LNCaP clone FGC (cell line): ENCODE results near the gene SIRT5.

ENCODE experiments used
- DNase-seq: peaks from one replicate; pipeline ENCODE4 v3.0.0-alpha.2; 2011; ENCODE audit warnings: low read depth
- H3K4me3 ChIP-seq: 2 replicates; pipeline ENCODE4 v1.5.1; 2011; ENCODE audit warnings: mild to moderate bottlenecking, low read depth, low read length, control low read depth
- TF ChIP-seq, protein P1 (sequence below): IDR thresholded peaks from 2 replicates; pipeline ENCODE4 v1.5.1; 2012; ENCODE audit warnings: mild to moderate bottlenecking; ENCODE audit not compliant: control insufficient read depth, insufficient read depth; ENCODE audit errors: extremely low read depth

The SIRT5 gene

DNA sequence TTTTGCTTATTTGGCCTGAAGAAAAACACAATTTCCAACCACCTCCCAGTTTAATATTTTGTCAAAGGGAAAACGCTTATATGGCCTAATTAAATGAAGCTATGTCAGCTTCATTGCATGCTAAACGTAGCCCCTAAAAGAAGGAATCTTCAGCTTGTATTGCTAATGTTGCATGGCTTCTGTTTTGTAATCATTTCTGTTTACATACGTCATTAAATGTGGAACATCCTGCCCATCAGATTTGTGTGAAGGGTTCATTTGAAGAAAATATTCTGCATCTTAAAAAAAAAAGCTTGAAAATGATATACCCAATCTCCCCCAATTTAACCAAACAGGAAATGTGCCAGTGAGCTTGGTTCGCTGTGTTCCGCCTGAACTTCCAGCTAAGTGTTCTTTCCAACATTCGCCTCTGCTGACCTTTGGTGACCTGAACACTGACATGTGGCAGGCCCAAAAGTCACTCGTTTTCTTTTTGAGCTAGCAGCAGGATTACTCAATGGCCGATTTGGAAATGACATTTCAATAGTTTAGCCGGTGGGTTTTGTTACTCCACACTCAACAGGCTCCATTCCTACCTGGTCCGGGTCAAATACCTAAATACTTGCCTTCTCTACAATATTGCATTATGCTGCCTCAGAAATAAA is 12.7 kb upstream of the SIRT5 start:
- no peak overlapping the region for H3K4me3 ChIP-seq
- TF ChIP-seq, protein P1, sequence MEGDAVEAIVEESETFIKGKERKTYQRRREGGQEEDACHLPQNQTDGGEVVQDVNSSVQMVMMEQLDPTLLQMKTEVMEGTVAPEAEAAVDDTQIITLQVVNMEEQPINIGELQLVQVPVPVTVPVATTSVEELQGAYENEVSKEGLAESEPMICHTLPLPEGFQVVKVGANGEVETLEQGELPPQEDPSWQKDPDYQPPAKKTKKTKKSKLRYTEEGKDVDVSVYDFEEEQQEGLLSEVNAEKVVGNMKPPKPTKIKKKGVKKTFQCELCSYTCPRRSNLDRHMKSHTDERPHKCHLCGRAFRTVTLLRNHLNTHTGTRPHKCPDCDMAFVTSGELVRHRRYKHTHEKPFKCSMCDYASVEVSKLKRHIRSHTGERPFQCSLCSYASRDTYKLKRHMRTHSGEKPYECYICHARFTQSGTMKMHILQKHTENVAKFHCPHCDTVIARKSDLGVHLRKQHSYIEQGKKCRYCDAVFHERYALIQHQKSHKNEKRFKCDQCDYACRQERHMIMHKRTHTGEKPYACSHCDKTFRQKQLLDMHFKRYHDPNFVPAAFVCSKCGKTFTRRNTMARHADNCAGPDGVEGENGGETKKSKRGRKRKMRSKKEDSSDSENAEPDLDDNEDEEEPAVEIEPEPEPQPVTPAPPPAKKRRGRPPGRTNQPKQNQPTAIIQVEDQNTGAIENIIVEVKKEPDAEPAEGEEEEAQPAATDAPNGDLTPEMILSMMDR, result no peak
- no peak for DNase-seq

DNA sequence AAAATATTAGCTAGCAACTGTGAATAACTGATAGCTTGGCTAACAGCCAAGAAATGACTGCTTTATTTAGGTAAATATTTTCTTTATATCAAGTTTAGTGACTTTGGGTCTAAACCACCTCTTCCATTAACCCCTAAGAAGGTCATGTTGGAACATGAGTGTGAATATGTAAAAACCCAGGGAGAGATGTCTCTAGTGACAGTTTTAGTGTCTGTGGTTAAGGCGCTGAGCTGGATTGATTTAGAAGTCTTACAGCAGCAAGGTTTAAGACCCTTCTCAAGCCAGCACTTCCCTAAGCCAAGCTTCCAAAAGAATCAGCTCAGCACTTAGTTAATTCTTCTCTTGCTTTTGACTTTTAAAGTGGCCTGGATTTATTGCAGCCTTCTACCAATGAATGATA is 11.4 kb upstream of the SIRT5 start:
- DNase-seq, result peak; percentile 41
- H3K4me3 ChIP-seq, result no peak overlapping the region
- TF ChIP-seq, protein P1, result no peak

DNA sequence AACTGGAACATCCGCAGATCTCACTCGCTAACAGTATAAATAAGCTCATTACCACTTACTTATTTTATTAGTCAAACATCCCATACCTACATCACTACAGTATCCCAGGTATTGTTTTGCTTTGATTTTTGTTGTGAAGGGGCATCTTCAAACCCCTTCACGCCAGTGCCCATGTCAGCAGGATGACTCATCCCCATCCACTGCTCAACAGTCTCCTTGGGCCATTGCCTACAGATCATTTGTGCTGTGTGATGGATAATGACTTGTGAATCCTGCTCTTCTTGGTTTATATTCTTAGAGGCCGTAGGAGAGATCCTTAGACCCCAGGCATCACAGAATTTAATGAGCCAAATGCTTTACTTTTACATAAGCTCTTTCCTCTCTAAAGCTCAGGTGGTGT is 8.5 kb upstream of the SIRT5 start:
- TF ChIP-seq, protein P1, result no peak
- no peak for DNase-seq
- H3K4me3 ChIP-seq, result no peak overlapping the region

DNA sequence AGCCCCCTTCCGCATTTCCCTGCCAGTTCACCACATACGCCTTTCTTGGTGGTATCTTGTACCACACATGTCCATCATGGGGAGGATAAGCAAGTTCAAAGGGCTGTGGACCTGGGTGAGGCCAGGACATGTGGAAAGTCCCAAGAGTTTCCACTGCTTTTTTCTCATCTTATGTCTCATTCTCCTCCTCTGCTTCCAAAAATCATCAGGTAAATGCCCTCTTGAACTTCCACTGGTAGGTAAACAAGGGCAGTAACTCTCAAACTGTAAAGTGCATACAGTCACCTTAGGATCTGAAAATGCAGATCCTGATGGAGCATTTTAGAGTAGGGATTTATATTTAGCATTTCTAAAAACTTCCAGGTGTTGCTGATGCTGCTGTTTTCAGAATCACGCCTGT is 7.9 kb upstream of the SIRT5 start:
- H3K4me3 ChIP-seq, result no peak overlapping the region
- TF ChIP-seq, protein P1, result no peak
- no peak for DNase-seq

DNA sequence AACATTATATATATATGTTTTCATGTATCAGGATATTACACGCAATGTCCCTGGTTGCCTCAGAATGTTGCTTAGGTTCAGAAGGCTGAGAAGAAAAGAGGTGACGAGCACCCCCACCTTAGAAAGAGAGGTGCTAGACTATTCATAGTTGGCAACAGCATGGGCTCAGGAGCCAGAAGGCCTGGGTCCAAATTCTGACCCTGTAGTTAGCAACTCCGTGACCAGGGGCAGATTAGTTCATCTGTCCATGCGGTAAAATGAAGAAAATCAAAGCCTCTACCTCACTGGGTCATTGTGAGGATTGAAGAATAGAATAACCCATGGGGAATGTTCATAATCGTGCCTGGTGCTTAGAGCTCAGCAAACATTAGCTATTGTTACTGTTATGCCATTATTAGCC is 5.4 kb upstream of the SIRT5 start:
- H3K4me3 ChIP-seq, result no peak overlapping the region
- DNase-seq, result no peak
- TF ChIP-seq, protein P1, result no peak

DNA sequence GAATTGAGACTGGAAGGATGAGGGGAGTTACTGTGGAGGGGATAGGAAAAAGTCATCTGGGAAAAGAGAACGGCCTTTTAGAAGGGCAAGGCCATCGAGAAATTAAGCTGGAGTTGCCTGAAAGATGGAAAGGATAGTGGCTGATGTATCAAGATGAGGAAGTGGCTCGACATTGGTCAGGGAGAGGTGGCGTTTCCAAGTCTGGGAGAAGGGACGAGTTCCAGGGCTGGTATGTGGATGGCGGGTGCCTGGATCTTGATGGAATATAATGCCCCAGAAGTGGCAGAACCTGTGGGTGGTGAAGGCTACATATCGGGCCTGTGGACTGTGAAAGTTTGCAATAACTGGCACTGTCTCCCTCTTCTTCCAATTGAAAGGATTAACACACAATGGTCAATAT is 2.2 kb upstream of the SIRT5 start:
- TF ChIP-seq, protein P1, result no peak
- DNase-seq, result no peak
- H3K4me3 ChIP-seq, result no peak overlapping the region
